Left lung (tissue), 10 donors: ENCODE measurements around the gene ZBTB47. TPM values are rescaled to one million over a fixed set of nuclear protein-coding genes. Genes with fewer than 3 reads are reported as not detected.

Source experiments
- ATAC-seq: fragments of 200-7000 bp; cut with Tn5 transposase; one replicate; pipeline ENCODE4 v1.9.1; 2020; ENCODE audit warnings: moderate library complexity
- DNase-seq, 4 donors: peaks; one replicate each; pipeline ENCODE4 v3.0.0-alpha.2; 2013 to 2020
- H3K27ac ChIP-seq, 2 donors: fragments of 200-600 bp; sonication (generic) in 1 of 2; one replicate each; pipeline versions ENCODE4 v1.5.0 to v1.8.0; 2020 to 2021
- H3K27me3 ChIP-seq, 2 donors: fragments of 200-600 bp; sonication (generic) in 1 of 2; one replicate each; pipeline versions ENCODE4 v1.5.0 to v1.8.0; 2020 to 2021
- H3K36me3 ChIP-seq, 2 donors: fragments of 200-600 bp; sonication (generic) in 1 of 2; one replicate each; pipeline versions ENCODE4 v1.5.0 to v1.8.0; 2020 to 2021
- H3K4me1 ChIP-seq, 2 donors: fragments of 200-600 bp; one replicate each; pipeline ENCODE4 v1.8.0; 2021
- H3K4me3 ChIP-seq, 2 donors: fragments of 200-600 bp; sonication (generic) in 1 of 2; one replicate each; pipeline versions ENCODE4 v1.5.0 to v1.8.0; 2020 to 2021; ENCODE audit warnings: mild to moderate bottlenecking in 1 of 2
- H3K9me3 ChIP-seq, 2 donors: fragments of 200-600 bp; sonication (generic) in 1 of 2; one replicate each; pipeline versions ENCODE4 v1.5.0 to v1.8.0; 2020 to 2021
- CTCF ChIP-seq, 2 donors: fragments of 200-600 bp; sonication (generic) in 1 of 2; IDR thresholded peaks; one replicate each; pipeline versions ENCODE4 v1.5.0 to v1.8.0; 2021; ENCODE audit warnings: antibody characterized with exemption in 2 of 2
- intact Hi-C, 2 donors: fragments of 100-400 bp; cut with DNase I; formaldehyde crosslinking; loops; one replicate each; pipeline versions ENCODE4 v1.11.2 to v1.14.2; 2022
- polyA plus RNA-seq, 6 donors: library from polyadenylated mRNA; unstranded; fragments of 120-200 nt; gene quantifications; one replicate each; pipeline ENCODE4 v1.2.1, GENCODE V29; 2013; ENCODE audit not compliant: insufficient read length in 6 of 6
- total RNA-seq, 2 donors: library from RNA; stranded (reverse); fragmentation: NEBNext Ultra II Directional; extraction: Animal tissue kit (Norgen Biotek cat#: 25700); gene quantifications; one replicate each; pipeline ENCODE4 v1.2.1, GENCODE V29; 2021
- donor health status: DM: no; HTN: yes; CAD: no.
- donor health status: DM: no; HTN: no; CAD: no.

The ZBTB47 gene
- total and polyA plus RNA-seq, 8 donors = 10.4 to 34.9 (median 15.1) TPM

GRCh38 chr3:42651248-42652091 is 2.0 kb upstream of the ZBTB47 start:
- no peak overlapping the region for H3K4me3 ChIP-seq

GRCh38 chr3:42652251-42652610 is 1.3 kb upstream of the ZBTB47 start:
- Histone ChIP-seq H3K4me3 (peak overlapping the region in 1 of 2 donors; percentile 78), H3K36me3 (peaks cover 0 to 16% of the 10 kb centered on the region in 2 donors), H3K9me3 (no peaks in the 10 kb centered on the region), H3K4me1 (peaks cover 27 to 69% of the 10 kb centered on the region in 2 donors), H3K27ac (peak overlapping the region; percentile 73 to 88), H3K27me3 (no peaks in the 10 kb centered on the region)
- ATAC-seq (no peak), DNase-seq (no peak)
- no peak for TF ChIP-seq CTCF (IDR thresholded peaks at IDR 0.05)
- intact Hi-C loops = no loop called here

More at GRCh38 chr3:42651248-42652091, 2.0 kb upstream of the ZBTB47 start:
- ATAC-seq (no peak), DNase-seq (no peak)
- H3K4me1 ChIP-seq = peaks cover 27 to 67% of the 10 kb centered on the region in 2 donors
- intact Hi-C loops = no loop called here
- TF ChIP-seq CTCF (IDR thresholded peaks at IDR 0.05) = no peak
- peak overlapping the region; percentile 13 to 88 for H3K27ac ChIP-seq
- no peaks in the 10 kb centered on the region for H3K27me3 ChIP-seq
- H3K9me3 ChIP-seq = no peaks in the 10 kb centered on the region
- peaks cover 0 to 22% of the 10 kb centered on the region in 2 donors for H3K36me3 ChIP-seq

- peak in 2 of 4 donors; percentile 82 to 90 for DNase-seq
- Histone ChIP-seq H3K27ac (peak overlapping the region; percentile 73 to 88), H3K9me3 (no peaks in the 10 kb centered on the region), H3K36me3 (peaks cover 0 to 11% of the 10 kb centered on the region in 2 donors), H3K4me1 (peaks cover 27 to 69% of the 10 kb centered on the region in 2 donors), H3K27me3 (no peaks in the 10 kb centered on the region), H3K4me3 (peak overlapping the region; percentile 76 to 78)
- no peak for TF ChIP-seq CTCF (IDR thresholded peaks at IDR 0.05)
- intact Hi-C loops = no loop called here
- peak; percentile 72 for ATAC-seq
Observed at GRCh38 chr3:42652611-42653302, 740 bp upstream of the ZBTB47 start.

GRCh38 chr3:42653303-42653559 is 266 bp upstream of the ZBTB47 start:
- peak overlapping the region; percentile 76 to 78 for H3K4me3 ChIP-seq
- H3K27me3 ChIP-seq = no peaks in the 10 kb centered on the region
- intact Hi-C loops = no loop called here
- peak overlapping the region; percentile 73 to 88 for H3K27ac ChIP-seq
- ATAC-seq (peak; percentile 1), DNase-seq (no peak)
- TF ChIP-seq CTCF (IDR thresholded peaks at IDR 0.05) = no peak
- H3K9me3 ChIP-seq = no peaks in the 10 kb centered on the region
- H3K4me1 ChIP-seq = peaks cover 27 to 69% of the 10 kb centered on the region in 2 donors
- H3K36me3 ChIP-seq = peaks cover 0 to 8% of the 10 kb centered on the region in 2 donors
